Kidney (tissue), 14 donors: ENCODE measurements around the gene TMEM86B. TPM values are rescaled to one million over a fixed set of nuclear protein-coding genes. Genes with fewer than 3 reads are reported as not detected.

Source experiments
- DNase-seq, 5 donors: peaks; one replicate each; pipeline ENCODE4 v3.0.0-alpha.2; 2013 to 2020
- FAIRE-seq: peaks from 2 replicates; lab custom pipeline; 2012; peaks lifted over from hg19 to GRCh38; lab: Jason Lieb, UNC
- H3K27ac ChIP-seq, 2 donors: one replicate each; pipeline ENCODE4 v1.7.0; 2013; ENCODE audit warnings: low read depth in 2 of 2, low read length in 2 of 2, inconsistent platforms in 1 of 2
- H3K27me3 ChIP-seq: one replicate; pipeline ENCODE4 v1.7.1; 2013; ENCODE audit warnings: low read length, inconsistent platforms; ENCODE audit not compliant: control insufficient read depth, insufficient read depth
- H3K36me3 ChIP-seq, 3 donors: one replicate each; pipeline versions ENCODE4 v1.7.0 to v1.7.1; 2013; ENCODE audit warnings: low read length in 3 of 3, control low read depth in 1 of 3, inconsistent platforms in 1 of 3; ENCODE audit not compliant: insufficient read depth in 3 of 3, control insufficient read depth in 2 of 3
- H3K4me1 ChIP-seq, 3 donors: one replicate each; pipeline versions ENCODE4 v1.7.0 to v1.7.1; 2013; ENCODE audit warnings: low read length in 3 of 3, inconsistent platforms in 1 of 3, low read depth in 1 of 3; ENCODE audit not compliant: control insufficient read depth in 2 of 3, insufficient read depth in 2 of 3
- H3K4me3 ChIP-seq, 3 donors: one replicate each; pipeline versions ENCODE4 v1.7.0 to v1.8.1; 2013; ENCODE audit warnings: low read length in 3 of 3, control low read depth in 1 of 3, inconsistent platforms in 1 of 3
- H3K9ac ChIP-seq, 3 donors: one replicate each; pipeline versions ENCODE4 v1.7.0 to v1.7.1; 2013; ENCODE audit warnings: low read length in 3 of 3, control low read depth in 1 of 3, inconsistent platforms in 1 of 3
- H3K9me3 ChIP-seq, 3 donors: one replicate each; pipeline versions ENCODE4 v1.7.0 to v1.7.1; 2013; ENCODE audit warnings: low read length in 3 of 3, control low read depth in 1 of 3, inconsistent platforms in 1 of 3; ENCODE audit not compliant: control insufficient read depth in 2 of 3, insufficient read depth in 1 of 3
- intact Hi-C: fragments of 100-400 bp; cut with DNase I; formaldehyde crosslinking; loops from one replicate; pipeline ENCODE4 v1.11.1; 2022
- polyA plus RNA-seq: library from polyadenylated mRNA; stranded (reverse); fragments of 350-450 nt; fragmentation: Illumina TruSeq; extraction: RNeasy Lipid Tissue Mini Kit (QIAGEN cat#74804); gene quantifications from one replicate; pipeline ENCODE4 v1.2.3, GENCODE V29; 2014; ENCODE audit warnings: low read depth, low replicate concordance; ENCODE audit not compliant: insufficient read depth
- total RNA-seq: library from RNA; stranded (reverse); fragmentation: NEBNext Ultra II Directional; extraction: Animal tissue kit (Norgen Biotek cat#: 25700); gene quantifications from one replicate; pipeline ENCODE4 v1.2.1, GENCODE V29; 2021
- TF ChIP-seq, protein P1 (sequence below): IDR thresholded peaks from 3 replicates; pipeline ENCODE4 v1.5.1; 2012; ENCODE audit warnings: mild to moderate bottlenecking, moderate library complexity, borderline replicate concordance; ENCODE audit not compliant: insufficient read depth; ENCODE audit errors: extremely low read depth
- donor health status: control.
- donor health status: control.
- donor health status: control.
- donor health status: control.
- donor health status: control.
- donor health status: DM: yes; HTN: yes; CAD: no.
- donor health status: Normal renal cell carcinoma (clear cell type).

Gene TMEM86B
- total and polyA plus RNA-seq, 2 donors from 2014 or later = 3.3 to 4.6 TPM

DNA sequence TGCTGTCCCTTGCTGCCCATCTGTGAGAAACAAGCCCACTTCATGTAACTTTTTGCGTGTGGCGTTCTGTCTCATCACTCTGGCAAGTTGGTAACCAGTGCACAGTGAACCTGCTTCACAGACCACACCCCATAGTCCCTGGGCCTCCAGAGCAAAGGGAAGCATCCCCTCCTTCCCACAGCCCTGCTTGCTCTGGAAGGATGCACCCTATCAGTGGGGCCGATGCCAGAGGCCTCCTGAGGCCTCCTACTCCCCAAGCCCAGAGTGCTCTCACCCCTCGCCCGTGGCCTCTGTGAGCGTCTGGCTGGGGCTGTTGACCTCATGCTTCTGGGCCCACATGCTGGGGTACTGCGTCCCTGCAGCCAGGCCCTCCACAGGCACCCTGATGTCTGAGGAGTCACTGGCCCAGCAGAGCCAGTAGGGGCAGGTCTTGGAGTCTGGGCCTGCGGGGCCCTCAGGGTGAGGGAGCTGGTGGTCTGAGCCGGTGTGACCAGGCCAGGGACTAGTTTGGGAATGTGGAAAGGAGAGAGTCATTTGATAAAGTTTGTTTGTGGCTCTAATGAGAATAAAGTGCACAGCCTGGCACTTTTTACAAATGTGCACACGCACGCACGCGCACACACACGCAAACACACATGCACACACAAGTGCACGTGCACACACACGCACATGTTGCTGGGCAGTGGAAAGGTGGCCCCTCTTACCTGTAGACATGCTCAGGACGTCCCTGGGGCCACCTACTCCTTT is 5.1 kb downstream of the TMEM86B start:
- TF ChIP-seq, protein P1, sequence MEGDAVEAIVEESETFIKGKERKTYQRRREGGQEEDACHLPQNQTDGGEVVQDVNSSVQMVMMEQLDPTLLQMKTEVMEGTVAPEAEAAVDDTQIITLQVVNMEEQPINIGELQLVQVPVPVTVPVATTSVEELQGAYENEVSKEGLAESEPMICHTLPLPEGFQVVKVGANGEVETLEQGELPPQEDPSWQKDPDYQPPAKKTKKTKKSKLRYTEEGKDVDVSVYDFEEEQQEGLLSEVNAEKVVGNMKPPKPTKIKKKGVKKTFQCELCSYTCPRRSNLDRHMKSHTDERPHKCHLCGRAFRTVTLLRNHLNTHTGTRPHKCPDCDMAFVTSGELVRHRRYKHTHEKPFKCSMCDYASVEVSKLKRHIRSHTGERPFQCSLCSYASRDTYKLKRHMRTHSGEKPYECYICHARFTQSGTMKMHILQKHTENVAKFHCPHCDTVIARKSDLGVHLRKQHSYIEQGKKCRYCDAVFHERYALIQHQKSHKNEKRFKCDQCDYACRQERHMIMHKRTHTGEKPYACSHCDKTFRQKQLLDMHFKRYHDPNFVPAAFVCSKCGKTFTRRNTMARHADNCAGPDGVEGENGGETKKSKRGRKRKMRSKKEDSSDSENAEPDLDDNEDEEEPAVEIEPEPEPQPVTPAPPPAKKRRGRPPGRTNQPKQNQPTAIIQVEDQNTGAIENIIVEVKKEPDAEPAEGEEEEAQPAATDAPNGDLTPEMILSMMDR = no peak
- Histone ChIP-seq H3K4me1 (no peaks in the 10 kb centered on the region), H3K36me3 (no peaks in the 10 kb centered on the region), H3K9ac (no peak overlapping the region), H3K27me3 (no peaks in the 10 kb centered on the region), H3K9me3 (no peaks in the 10 kb centered on the region), H3K27ac (no peak overlapping the region), H3K4me3 (no peak overlapping the region)
- FAIRE-seq (no peak), DNase-seq (no peak)
- intact Hi-C loops = no loop called here

DNA sequence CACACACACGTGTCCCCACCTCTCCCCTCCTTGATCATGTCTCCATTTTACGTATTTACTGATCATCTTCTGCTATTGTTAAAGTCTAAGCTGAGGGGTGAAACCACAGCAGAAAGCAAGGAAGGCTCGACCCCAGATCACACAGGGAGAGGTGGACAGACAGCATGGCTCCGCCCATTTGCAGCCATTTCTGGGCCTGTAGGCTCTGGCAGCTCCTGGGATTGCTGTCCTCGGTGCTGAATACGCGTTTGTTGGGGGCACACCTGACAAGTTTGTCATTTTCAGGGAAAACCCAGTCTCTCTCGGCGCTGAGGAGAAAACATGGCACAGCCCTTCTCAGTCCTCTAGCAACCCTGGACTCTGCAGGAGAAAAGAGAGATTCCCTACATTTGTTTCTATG is 8.0 kb downstream of the TMEM86B start:
- no peak for FAIRE-seq
- TF ChIP-seq, protein P1 = no peak

DNA sequence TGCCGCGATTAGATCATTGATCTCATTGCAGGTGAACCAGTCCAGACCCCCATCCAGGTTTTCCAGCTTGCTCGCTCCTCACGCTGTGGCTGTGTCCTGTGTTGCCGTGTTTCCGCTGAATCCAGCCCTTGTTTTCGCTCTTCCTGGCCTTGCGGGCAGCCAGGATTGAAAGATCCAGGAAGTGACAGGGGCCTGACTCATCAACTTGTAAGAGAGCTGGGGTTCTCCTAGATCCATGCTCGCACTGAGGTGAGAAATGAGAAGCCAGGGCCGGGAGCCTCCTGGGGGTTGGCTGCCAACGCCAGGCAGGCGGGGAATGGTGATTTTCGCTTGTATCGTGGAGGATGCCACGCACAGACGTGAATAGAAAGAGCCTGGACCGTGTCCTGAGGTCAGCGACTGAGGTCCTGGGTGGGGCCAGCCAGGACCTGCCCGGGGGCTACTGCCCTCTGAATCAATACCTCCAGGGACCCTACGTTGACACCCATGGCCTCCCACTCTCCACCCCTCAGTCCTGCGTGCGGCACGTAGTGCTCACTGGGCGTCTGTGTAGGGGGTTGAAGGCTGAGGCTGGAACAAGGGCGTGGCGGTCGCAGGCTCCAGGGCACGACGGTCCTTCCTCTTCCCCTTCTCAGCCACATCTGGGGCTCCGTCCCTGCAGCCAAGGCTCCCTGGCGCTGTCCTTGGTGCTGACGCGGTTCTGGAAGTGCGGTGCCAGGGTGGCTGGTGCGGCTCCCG is 11.9 kb downstream of the TMEM86B start:
- peak; percentile 77 to 90 (median 87) for DNase-seq
- no peak for FAIRE-seq
- no peaks in the 10 kb centered on the region for H3K36me3 ChIP-seq
- TF ChIP-seq, protein P1 = no peak
- H3K9ac ChIP-seq = no peak overlapping the region
- intact Hi-C loops = no loop called here
- no peak overlapping the region for H3K27ac ChIP-seq
- peaks cover 0 to 4% (median 2%) of the 10 kb centered on the region in 3 donors for H3K9me3 ChIP-seq
- peak overlapping the region in 1 of 3 donors; percentile 39 for H3K4me3 ChIP-seq
- H3K27me3 ChIP-seq = no peaks in the 10 kb centered on the region
- peaks cover 0 to 2% (median 0%) of the 10 kb centered on the region in 3 donors for H3K4me1 ChIP-seq

More for the DNA sequence above, 8.0 kb downstream of the TMEM86B start:
- Histone ChIP-seq H3K9ac (no peak overlapping the region), H3K4me3 (no peak overlapping the region), H3K36me3 (no peaks in the 10 kb centered on the region), H3K9me3 (no peaks in the 10 kb centered on the region), H3K27me3 (no peaks in the 10 kb centered on the region), H3K27ac (no peak overlapping the region), H3K4me1 (peaks cover 0 to 2% (median 0%) of the 10 kb centered on the region in 3 donors)
- intact Hi-C loops = no loop called here
- peak in 1 of 5 donors; percentile 20 for DNase-seq
